Tibial nerve (tissue), 4 donors: ENCODE data around the gene SLC25A13. TPM values are rescaled to one million over a fixed set of nuclear protein-coding genes. Genes with fewer than 3 reads are reported as not detected.

ENCODE experiments used
- DNase-seq, 2 donors: peaks; one replicate each; pipeline ENCODE4 v3.0.0-alpha.2; 2019; ENCODE audit warnings: low spot score in 2 of 2
- H3K27ac ChIP-seq, 4 donors: fragments of 200-600 bp; sonication (generic) in 3 of 4; one replicate each; pipeline ENCODE4 v1.5.1; 2017 to 2019; ENCODE audit warnings: mild to moderate bottlenecking in 1 of 4
- H3K27me3 ChIP-seq, 2 donors: fragments of 200-600 bp; sonication (generic) in 1 of 2; one replicate each; pipeline versions ENCODE4 v1.5.1 to v1.6.0; 2017 to 2019
- H3K36me3 ChIP-seq, 3 donors: fragments of 200-600 bp; sonication (generic); one replicate each; pipeline ENCODE4 v1.5.1; 2018 to 2019
- H3K4me1 ChIP-seq, 4 donors: fragments of 200-600 bp; sonication (generic) in 3 of 4; one replicate each; pipeline ENCODE4 v1.5.1; 2017 to 2019
- H3K4me3 ChIP-seq, 4 donors: fragments of 200-600 bp; sonication (generic) in 3 of 4; one replicate each; pipeline ENCODE4 v1.5.1; 2017 to 2019; ENCODE audit warnings: mild to moderate bottlenecking in 1 of 4, moderate library complexity in 1 of 4
- H3K9me3 ChIP-seq, 4 donors: fragments of 200-600 bp; sonication (generic) in 3 of 4; one replicate each; pipeline ENCODE4 v1.5.1; 2017 to 2019
- CTCF ChIP-seq, 5 experiments: fragments of 200-600 bp in 3 of 5; fragments of 450-650 bp in 2 of 5; sonication (generic) in 3 of 5; IDR thresholded peaks; one replicate each; pipeline ENCODE4 v1.5.1; 2016 to 2019; ENCODE audit warnings: antibody characterized with exemption in 5 of 5, mild to moderate bottlenecking in 3 of 5, moderate library complexity in 2 of 5
- EP300 ChIP-seq, 2 donors: sonication (generic); formaldehyde crosslinking; IDR thresholded peaks; one replicate each; pipeline ENCODE4 v1.6.1; 2017; ENCODE audit warnings: antibody characterized with exemption in 2 of 2, mild to moderate bottlenecking in 1 of 2
- POLR2A ChIP-seq, 2 donors: fragments of 450-650 bp; IDR thresholded peaks; one replicate each; pipeline ENCODE4 v1.6.1; 2017; ENCODE audit warnings: antibody characterized with exemption in 2 of 2, mild to moderate bottlenecking in 2 of 2, moderate library complexity in 2 of 2
- WGBS, 2 donors: methylation state at CpG; one replicate each; pipeline ENCODE4 v1.1.5; 2018; 5-methylcytosine and 5-hydroxymethylcytosine counted together
- total RNA-seq, 4 donors: library from RNA; depleted of rRNA; stranded (reverse); fragments of >200 nt; gene quantifications; one replicate each; pipeline ENCODE4 v1.1.0, GENCODE V29; 2016

SLC25A13 gene
- total RNA-seq, 4 donors from 2014 or later = 22.2 to 42.2 (median 29.6) TPM

- H3K27ac ChIP-seq = no peak overlapping the region
- WGBS, 2 donors = 93 to 95% methylated on average over 2 of the region's 2 CpGs
- no peaks in the 10 kb centered on the region for H3K27me3 ChIP-seq
- DNase-seq = no peak
- no peak for TF ChIP-seq CTCF (IDR thresholded peaks at IDR 0.05)
- no peak for TF ChIP-seq EP300 (IDR thresholded peaks at IDR 0.05)
- TF ChIP-seq POLR2A (IDR thresholded peaks at IDR 0.05) = no peak
- H3K9me3 ChIP-seq = no peaks in the 10 kb centered on the region
- peaks cover 0 to 54% (median 3%) of the 10 kb centered on the region in 4 donors for H3K4me1 ChIP-seq
- no peaks in the 10 kb centered on the region for H3K36me3 ChIP-seq
- no peak overlapping the region for H3K4me3 ChIP-seq
These were observed 16.0 kb downstream of the SLC25A13 start for GRCh38 chr7:96305915-96306314.

- DNase-seq = no peak
- peaks cover 0 to 46% (median 2%) of the 10 kb centered on the region in 4 donors for H3K4me1 ChIP-seq
- H3K4me3 ChIP-seq = no peak overlapping the region
- H3K27ac ChIP-seq = no peak overlapping the region
- no peaks in the 10 kb centered on the region for H3K27me3 ChIP-seq
- WGBS, 2 donors = 86 to 89% methylated on average over 3 of the region's 3 CpGs
- TF ChIP-seq CTCF (IDR thresholded peaks at IDR 0.05) = no peak
- no peak for TF ChIP-seq POLR2A (IDR thresholded peaks at IDR 0.05)
- no peak for TF ChIP-seq EP300 (IDR thresholded peaks at IDR 0.05)
- H3K36me3 ChIP-seq = no peaks in the 10 kb centered on the region
- H3K9me3 ChIP-seq = no peaks in the 10 kb centered on the region
These were observed 17.3 kb downstream of the SLC25A13 start for GRCh38 chr7:96304573-96304972.

DNA sequence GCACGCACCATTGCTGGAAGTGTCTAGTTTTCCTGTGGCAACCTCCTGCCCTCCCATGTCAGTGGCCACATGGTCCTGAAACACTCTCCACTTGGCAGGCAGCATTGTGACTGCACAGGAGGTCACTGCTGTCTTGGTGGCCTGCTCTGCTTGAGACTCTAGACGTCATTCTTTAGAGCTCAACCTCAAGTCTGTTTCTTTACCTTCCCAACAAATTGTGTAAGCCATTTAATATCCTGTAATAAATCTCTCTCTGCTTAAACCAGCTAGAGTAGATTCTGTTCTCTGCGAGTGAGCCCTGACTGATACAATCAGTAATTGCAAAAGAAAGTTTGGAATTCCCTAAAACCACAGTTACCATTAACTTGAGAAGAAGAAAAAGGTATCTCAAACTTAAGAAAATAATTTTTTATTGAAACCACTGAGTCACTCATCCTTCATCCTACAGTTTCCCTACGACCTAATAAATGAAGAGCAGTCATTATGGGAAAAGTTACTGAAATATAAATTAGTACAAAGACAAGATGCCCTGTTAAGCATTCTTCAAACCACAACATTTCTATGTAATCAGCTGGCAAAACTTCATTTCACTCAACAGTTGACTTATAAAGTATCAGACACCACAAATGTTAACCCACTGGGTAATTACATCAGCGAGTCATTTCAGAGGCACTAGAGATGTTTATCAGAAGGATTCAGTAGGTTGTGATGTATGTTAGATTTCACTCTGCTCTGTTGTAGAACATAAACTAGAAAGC lies 18.0 kb downstream of the SLC25A13 start:
- Histone ChIP-seq H3K36me3 (no peaks in the 10 kb centered on the region), H3K4me3 (no peak overlapping the region), H3K9me3 (no peaks in the 10 kb centered on the region), H3K27me3 (no peaks in the 10 kb centered on the region), H3K27ac (no peak overlapping the region), H3K4me1 (peaks cover 0 to 45% (median 2%) of the 10 kb centered on the region in 4 donors)
- WGBS, 2 donors = 84 to 87% methylated on average over 5 of the region's 5 CpGs
- TF ChIP-seq CTCF (IDR thresholded peaks at IDR 0.05) = no peak
- no peak for TF ChIP-seq POLR2A (IDR thresholded peaks at IDR 0.05)
- no peak for TF ChIP-seq EP300 (IDR thresholded peaks at IDR 0.05)
- no peak for DNase-seq

GRCh38 chr7:96303105-96303685 lies 18.7 kb downstream of the SLC25A13 start:
- Histone ChIP-seq H3K4me3 (no peak overlapping the region), H3K9me3 (no peaks in the 10 kb centered on the region), H3K36me3 (no peaks in the 10 kb centered on the region), H3K27ac (no peak overlapping the region), H3K27me3 (no peaks in the 10 kb centered on the region), H3K4me1 (peaks cover 0 to 39% (median 4%) of the 10 kb centered on the region in 4 donors)
- WGBS, 2 donors = 72 to 73% methylated on average over 5 of the region's 5 CpGs
- no peak for DNase-seq
- no peak for TF ChIP-seq POLR2A (IDR thresholded peaks at IDR 0.05)
- no peak for TF ChIP-seq CTCF (IDR thresholded peaks at IDR 0.05)

DNA sequence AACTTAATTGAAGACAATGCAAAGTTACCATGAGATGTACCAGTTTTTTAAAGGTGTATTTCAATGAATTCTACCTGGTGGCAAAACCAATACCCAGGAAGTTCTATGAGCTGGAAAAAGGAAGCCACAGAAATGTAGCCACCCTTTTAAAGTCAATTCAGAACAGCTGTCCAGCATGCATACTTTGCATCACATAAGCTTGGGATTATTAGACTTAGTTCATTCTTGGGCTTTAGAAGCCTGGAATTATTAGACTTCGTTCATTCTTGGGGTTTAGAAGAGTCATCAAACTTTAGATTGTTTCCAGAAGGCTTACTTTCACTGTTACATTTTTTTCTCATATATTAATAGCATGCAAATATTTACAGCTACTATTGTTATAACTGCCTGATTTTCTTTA lies 20.9 kb downstream of the SLC25A13 start:
- TF ChIP-seq CTCF (IDR thresholded peaks at IDR 0.05) = no peak
- TF ChIP-seq POLR2A (IDR thresholded peaks at IDR 0.05) = no peak
- TF ChIP-seq EP300 (IDR thresholded peaks at IDR 0.05) = no peak
- H3K27ac ChIP-seq = no peak overlapping the region
- peaks cover 0 to 6% (median 0%) of the 10 kb centered on the region in 3 donors for H3K36me3 ChIP-seq
- no peaks in the 10 kb centered on the region for H3K27me3 ChIP-seq
- DNase-seq = no peak
- WGBS, 2 donors = 54 to 58% methylated on average over 1 of the region's 1 CpG
- no peaks in the 10 kb centered on the region for H3K9me3 ChIP-seq
- H3K4me3 ChIP-seq = no peak overlapping the region
- peaks cover 0 to 40% (median 7%) of the 10 kb centered on the region in 4 donors for H3K4me1 ChIP-seq
